BLaER1 (cell line): ENCODE measurements around the gene ZGRF1.

Experiments used
- H3K27ac ChIP-seq: shearing (Covaris generic); formaldehyde crosslinking; 2 replicates; pipeline ENCODE4 v1.8.1; 2022
- H3K27me3 ChIP-seq: shearing (Covaris generic); formaldehyde crosslinking; 2 replicates; pipeline ENCODE4 v1.8.1; 2022
- H3K36me3 ChIP-seq: shearing (Covaris generic); formaldehyde crosslinking; 2 replicates; pipeline ENCODE4 v1.8.1; 2022
- H3K4me1 ChIP-seq: shearing (Covaris generic); formaldehyde crosslinking; 2 replicates; pipeline ENCODE4 v1.8.1; 2022
- H3K4me2 ChIP-seq: shearing (Covaris generic); formaldehyde crosslinking; 2 replicates; pipeline ENCODE4 v1.8.1; 2022
- H3K4me3 ChIP-seq: shearing (Covaris generic); formaldehyde crosslinking; 2 replicates; pipeline ENCODE4 v1.8.1; 2022
- H3K9ac ChIP-seq: shearing (Covaris generic); formaldehyde crosslinking; 2 replicates; pipeline ENCODE4 v1.8.1; 2022
- H3K9me3 ChIP-seq: shearing (Covaris generic); formaldehyde crosslinking; 2 replicates; pipeline ENCODE4 v1.8.1; 2022
- H4K20me1 ChIP-seq: shearing (Covaris generic); formaldehyde crosslinking; 2 replicates; pipeline ENCODE4 v1.8.1; 2022
- Cebpa-rat ChIP-seq: shearing (Covaris generic); IDR thresholded peaks from 2 replicates; pipeline ENCODE4 v1.8.1; 2022

Gene ZGRF1

GRCh38 chr4:112591593-112591992, 45.1 kb downstream of the ZGRF1 start:
- Histone ChIP-seq H3K27ac (no peak overlapping the region), H3K9me3 (no peaks in the 10 kb centered on the region)

DNA sequence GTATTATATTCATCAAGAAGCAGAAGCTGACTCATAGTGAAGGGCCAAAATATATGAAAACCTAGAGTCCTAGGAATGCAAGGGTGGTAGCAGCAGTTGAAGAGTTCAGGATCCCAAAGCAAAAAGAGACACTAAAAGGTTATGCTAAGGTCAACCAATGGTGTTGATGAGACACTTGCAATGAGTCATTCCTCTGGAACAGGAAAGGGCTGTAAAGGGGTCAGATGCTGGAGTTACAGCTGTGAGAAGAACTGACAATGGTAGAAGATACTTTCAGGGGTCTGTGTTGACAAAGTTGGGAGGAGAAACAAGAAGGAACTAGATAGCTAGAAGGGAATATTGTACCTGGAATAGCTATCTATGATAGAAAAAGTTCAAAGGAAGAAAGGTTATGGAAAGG, 47.5 kb downstream of the ZGRF1 start:
- no peaks in the 10 kb centered on the region for H4K20me1 ChIP-seq

More at GRCh38 chr4:112591593-112591992, 45.1 kb downstream of the ZGRF1 start:
- no peaks in the 10 kb centered on the region for H4K20me1 ChIP-seq
- no peak overlapping the region for H3K9ac ChIP-seq
- no peak overlapping the region for H3K4me3 ChIP-seq
- no peak for TF ChIP-seq Cebpa-rat
- H3K4me1 ChIP-seq, result no peaks in the 10 kb centered on the region
- peaks cover 27% of the 10 kb centered on the region for H3K36me3 ChIP-seq
- no peaks in the 10 kb centered on the region for H3K27me3 ChIP-seq
- H3K4me2 ChIP-seq, result no peak overlapping the region

DNA sequence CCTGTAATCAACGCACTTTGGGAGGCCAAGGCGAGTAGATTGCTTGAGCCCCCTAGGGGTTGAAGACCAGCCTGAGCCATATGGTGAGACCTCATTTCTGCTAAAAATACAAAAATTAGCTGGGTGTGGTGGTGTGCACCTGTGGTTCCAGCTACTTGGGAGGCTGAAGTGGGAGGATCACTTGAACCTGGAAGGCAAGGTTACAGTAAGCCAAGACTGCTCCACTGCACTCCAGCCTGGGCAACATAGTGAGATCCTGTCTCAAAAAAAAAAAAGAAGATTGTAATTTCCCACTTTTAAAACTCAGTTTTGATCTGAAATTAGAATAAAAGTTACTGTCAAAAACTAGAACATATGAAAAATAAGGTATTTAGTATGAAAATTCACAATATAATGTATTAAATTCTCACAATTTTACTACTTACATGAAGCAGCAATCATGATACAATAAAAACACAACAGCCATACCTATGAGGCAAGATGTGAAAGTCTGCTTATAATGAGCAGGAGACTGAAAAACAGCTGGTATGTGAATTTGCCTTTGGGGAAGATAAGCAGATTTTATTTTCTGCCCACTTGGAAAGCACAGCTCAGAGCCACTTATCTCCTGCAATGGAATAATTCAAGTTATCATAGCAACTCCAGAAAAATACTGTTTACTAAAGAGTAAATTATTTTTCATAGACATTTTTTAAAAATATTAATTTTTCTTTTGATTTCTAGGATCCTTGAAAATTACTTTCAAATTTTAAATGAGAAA, 50.6 kb downstream of the ZGRF1 start:
- Histone ChIP-seq H3K4me2 (no peak overlapping the region), H3K36me3 (peaks cover 53% of the 10 kb centered on the region), H3K9ac (no peak overlapping the region), H4K20me1 (no peaks in the 10 kb centered on the region), H3K4me1 (no peaks in the 10 kb centered on the region), H3K4me3 (no peak overlapping the region), H3K27ac (no peak overlapping the region), H3K27me3 (no peaks in the 10 kb centered on the region), H3K9me3 (no peaks in the 10 kb centered on the region)
- no peak for TF ChIP-seq Cebpa-rat

More for the DNA sequence above, 47.5 kb downstream of the ZGRF1 start:
- Histone ChIP-seq H3K4me1 (no peaks in the 10 kb centered on the region), H3K9ac (no peak overlapping the region), H3K9me3 (no peaks in the 10 kb centered on the region), H3K27ac (no peak overlapping the region), H3K36me3 (peaks cover 35% of the 10 kb centered on the region), H3K4me3 (no peak overlapping the region), H3K4me2 (no peak overlapping the region), H3K27me3 (no peaks in the 10 kb centered on the region)
- TF ChIP-seq Cebpa-rat, result no peak

GRCh38 chr4:112567536-112567935, 69.2 kb downstream of the ZGRF1 start:
- H4K20me1 ChIP-seq, result no peaks in the 10 kb centered on the region
- no peak for TF ChIP-seq Cebpa-rat
- H3K27ac ChIP-seq, result no peak overlapping the region
- no peak overlapping the region for H3K4me3 ChIP-seq
- H3K9me3 ChIP-seq, result no peaks in the 10 kb centered on the region; the same call in 1 of the 2 replicates
- no peak overlapping the region for H3K4me2 ChIP-seq
- H3K36me3 ChIP-seq, result peaks cover 30% of the 10 kb centered on the region
- no peaks in the 10 kb centered on the region for H3K27me3 ChIP-seq
- H3K9ac ChIP-seq, result no peak overlapping the region
- H3K4me1 ChIP-seq, result no peaks in the 10 kb centered on the region

DNA sequence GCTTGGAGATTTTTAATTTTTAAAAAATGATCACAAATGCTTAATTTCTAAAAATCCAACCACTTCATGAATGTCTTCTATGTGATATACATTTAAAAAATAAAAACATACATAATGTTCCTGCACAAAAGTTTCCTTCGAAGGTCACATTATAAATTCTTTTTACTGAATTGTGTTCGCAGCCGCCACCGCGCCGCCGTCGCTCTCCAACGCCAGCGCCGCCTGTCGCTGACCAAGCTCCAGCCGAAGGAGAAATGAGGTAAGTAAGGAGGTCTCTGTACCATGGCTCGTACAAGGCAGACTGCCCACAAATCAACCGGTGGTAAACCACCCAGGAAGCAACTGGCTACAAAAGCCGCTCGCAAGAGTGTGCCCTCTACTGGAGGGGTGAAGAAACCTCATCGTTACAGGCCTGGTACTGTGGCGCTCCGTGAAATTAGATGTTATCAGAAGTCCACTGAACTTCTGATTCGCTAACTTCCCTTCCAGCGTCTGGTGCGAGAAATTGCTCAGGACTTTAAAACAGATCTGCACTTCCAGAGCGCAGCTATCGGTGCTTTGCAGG, 71.9 kb downstream of the ZGRF1 start:
- Histone ChIP-seq H4K20me1 (no peaks in the 10 kb centered on the region), H3K9ac (no peak overlapping the region), H3K4me3 (no peak overlapping the region), H3K9me3 (no peaks in the 10 kb centered on the region; the same call in 1 of the 2 replicates), H3K36me3 (peaks cover 43% of the 10 kb centered on the region), H3K4me1 (peaks cover 6% of the 10 kb centered on the region; the same call in 1 of the 2 replicates), H3K27ac (no peak overlapping the region), H3K4me2 (no peak overlapping the region), H3K27me3 (no peaks in the 10 kb centered on the region)
- TF ChIP-seq Cebpa-rat, result no peak

GRCh38 chr4:112563431-112564200, 73.1 kb downstream of the ZGRF1 start:
- no peak overlapping the region for H3K9ac ChIP-seq
- H3K4me2 ChIP-seq, result no peak overlapping the region
- H3K9me3 ChIP-seq, result no peaks in the 10 kb centered on the region; the same call in 1 of the 2 replicates
- no peak for TF ChIP-seq Cebpa-rat
- H3K4me3 ChIP-seq, result no peak overlapping the region
- no peaks in the 10 kb centered on the region for H4K20me1 ChIP-seq
- H3K27ac ChIP-seq, result no peak overlapping the region
- H3K4me1 ChIP-seq, result peaks cover 6% of the 10 kb centered on the region; the same call in 1 of the 2 replicates
- H3K36me3 ChIP-seq, result peaks cover 51% of the 10 kb centered on the region
- H3K27me3 ChIP-seq, result no peaks in the 10 kb centered on the region

- H3K4me3 ChIP-seq, result no peak overlapping the region
- peaks cover 54% of the 10 kb centered on the region for H3K36me3 ChIP-seq
- TF ChIP-seq Cebpa-rat, result no peak
- H3K27ac ChIP-seq, result no peak overlapping the region
- no peak overlapping the region for H3K9ac ChIP-seq
- no peaks in the 10 kb centered on the region for H3K27me3 ChIP-seq
- H4K20me1 ChIP-seq, result no peaks in the 10 kb centered on the region
- H3K9me3 ChIP-seq, result no peaks in the 10 kb centered on the region; the same call in 1 of the 2 replicates
- H3K4me1 ChIP-seq, result peaks cover 6% of the 10 kb centered on the region; the same call in 1 of the 2 replicates
- no peak overlapping the region for H3K4me2 ChIP-seq
Measured at GRCh38 chr4:112562254-112562879, 74.3 kb downstream of the ZGRF1 start.

GRCh38 chr4:112560084-112560483, 76.6 kb downstream of the ZGRF1 start:
- Histone ChIP-seq H4K20me1 (no peaks in the 10 kb centered on the region), H3K27me3 (no peaks in the 10 kb centered on the region), H3K9ac (no peak overlapping the region), H3K27ac (no peak overlapping the region), H3K4me3 (no peak overlapping the region), H3K9me3 (no peaks in the 10 kb centered on the region; the same call in 1 of the 2 replicates), H3K36me3 (peaks cover 49% of the 10 kb centered on the region), H3K4me1 (peaks cover 6% of the 10 kb centered on the region; the same call in 1 of the 2 replicates), H3K4me2 (no peak overlapping the region)
- TF ChIP-seq Cebpa-rat, result no peak

GRCh38 chr4:112559053-112559452, 77.7 kb downstream of the ZGRF1 start:
- TF ChIP-seq Cebpa-rat, result no peak
- Histone ChIP-seq H3K4me1 (peaks cover 6% of the 10 kb centered on the region; the same call in 1 of the 2 replicates), H3K4me3 (no peak overlapping the region), H3K27ac (no peak overlapping the region), H4K20me1 (no peaks in the 10 kb centered on the region), H3K9ac (no peak overlapping the region), H3K27me3 (no peaks in the 10 kb centered on the region), H3K36me3 (peaks cover 46% of the 10 kb centered on the region), H3K9me3 (no peaks in the 10 kb centered on the region), H3K4me2 (no peak overlapping the region)
